A549 (cell line): Measurements from ENCODE around the gene ATG101. TPM values are rescaled to one million over a fixed set of nuclear protein-coding genes. Genes with fewer than 3 reads are reported as not detected.

Experiments
- ATAC-seq, 2 experiments: fragments of 200-7000 bp in 1 of 2; fragments of >200 bp in 1 of 2; cut with Nextera tagmentation in 1 of 2; cut with Tn5 transposase in 1 of 2; 3 replicates each; pipeline versions ENCODE4 v1.8.0 to v1.9.1; 2018 to 2020; ENCODE audit warnings: mild to moderate bottlenecking in 1 of 2, moderate library complexity in 1 of 2
- CTCF ChIA-PET: fragments of 300-600 bp; sonication (Branson Sonifier 250); formaldehyde crosslinking; extraction: SDS; loops from one replicate; lab custom pipeline; 2021; ENCODE audit warnings: antibody characterized with exemption, inconsistent platforms; lab: Yijun Ruan, JAX
- POLR2A ChIA-PET: fragments of 350-600 bp; formaldehyde crosslinking; extraction: SDS; loops from one replicate; lab custom pipeline; 2021; ENCODE audit warnings: antibody characterized with exemption, inconsistent platforms; lab: Yijun Ruan, JAX
- DNase-seq, 2 experiments: peaks; one replicate each; pipeline versions ENCODE4 v3.0.0 to v3.0.0-alpha.2; 2011 to 2016; ENCODE audit warnings: low read depth in 1 of 2, low spot score in 1 of 2
- FAIRE-seq: peaks from 2 replicates; lab custom pipeline; 2011; peaks lifted over from hg19 to GRCh38; lab: Jason Lieb, UNC
- H3K27ac ChIP-seq, 2 experiments: fragments of >200 bp; sonication (Bioruptor Twin); formaldehyde crosslinking; 3 replicates each; pipeline ENCODE4 v1.5.1; 2016 to 2017
- H3K4me1 ChIP-seq: fragments of >200 bp; sonication (Bioruptor Twin); formaldehyde crosslinking; 3 replicates; pipeline ENCODE4 v1.6.1; 2016
- H3K4me2 ChIP-seq: fragments of >200 bp; sonication (Bioruptor Twin); formaldehyde crosslinking; 3 replicates; pipeline ENCODE4 v1.6.1; 2016
- H3K4me3 ChIP-seq: fragments of >200 bp; sonication (Bioruptor Twin); formaldehyde crosslinking; 3 replicates; pipeline ENCODE4 v1.5.1; 2016
- H3K9me3 ChIP-seq: fragments of >200 bp; sonication (Bioruptor Twin); formaldehyde crosslinking; 3 replicates; pipeline ENCODE4 v1.6.1; 2016
- CBX2 ChIP-seq: fragments of 200-600 bp; sonication (generic); IDR thresholded peaks from 2 replicates; pipeline ENCODE4 v1.6.1; 2016; ENCODE audit warnings: low read depth, mild to moderate bottlenecking, borderline replicate concordance
- EHF ChIP-seq: fragments of 250-450 bp; sonication (Bioruptor Pico); IDR thresholded peaks from 2 replicates; pipeline ENCODE4 v1.5.0; 2020; ENCODE audit warnings: mild to moderate bottlenecking
- HOXB5 ChIP-seq: fragments of 250-450 bp; sonication (Bioruptor Pico); IDR thresholded peaks from 2 replicates; pipeline ENCODE4 v1.5.0; 2020; ENCODE audit warnings: mild to moderate bottlenecking, moderate library complexity
- MAFK ChIP-seq: fragments of 450-650 bp; IDR thresholded peaks from 2 replicates; pipeline ENCODE4 v1.6.1; 2014; ENCODE audit not compliant: partially characterized antibody
- MAZ ChIP-seq: fragments of 150-350 bp; IDR thresholded peaks from 2 replicates; pipeline ENCODE4 v1.6.1; 2014; ENCODE audit warnings: antibody characterized with exemption, low read depth, low read length, borderline replicate concordance
- RAD21 ChIP-seq, 2 experiments: fragments of >200 bp in 1 of 2; sonication (Bioruptor Twin) in 1 of 2; formaldehyde crosslinking in 1 of 2; IDR thresholded peaks in 1 of 2; conservative IDR thresholded peaks in 1 of 2; 2 replicates in 1 of 2; 3 replicates in 1 of 2; pipeline ENCODE4 v1.6.1; 2012 to 2018; ENCODE audit warnings: inconsistent platforms in 1 of 2
- RCOR1 ChIP-seq: fragments of 150-350 bp; IDR thresholded peaks from 2 replicates; pipeline ENCODE4 v1.6.1; 2014; ENCODE audit warnings: antibody characterized with exemption, low read length, low read depth
- SMC3 ChIP-seq: fragments of >200 bp; sonication (Bioruptor Twin); formaldehyde crosslinking; IDR thresholded peaks from 3 replicates; pipeline ENCODE4 v1.6.1; 2018; ENCODE audit warnings: inconsistent platforms
- WGBS: methylation state at CpG from one replicate; pipeline ENCODE4 v1.1.6; 2017; ENCODE audit errors: missing lambda C conversion rate; 5-methylcytosine and 5-hydroxymethylcytosine counted together
- polyA plus RNA-seq, 4 experiments: library from polyadenylated mRNA; depleted of rRNA in 3 of 4; stranded (reverse); fragments of >200 nt; fragmentation: RNase III in 1 of 4; extraction: RNeasy Plus Mini Kit Qiagen cat#74134 plus additional on column Dnase treatment in 1 of 4; gene quantifications; 2 replicates in 3 of 4; 3 replicates in 1 of 4; pipeline ENCODE4 v1.2.3, GENCODE V29; 2011 to 2017
- TF ChIP-seq, protein P1 (sequence below): fragments of >200 bp; sonication (Bioruptor Twin); formaldehyde crosslinking; IDR thresholded peaks from 3 replicates; pipeline ENCODE4 v1.5.1; 2016
- TF ChIP-seq, protein P2 (sequence below): IDR thresholded peaks from 2 replicates; pipeline ENCODE4 v1.6.1; 2012
- TF ChIP-seq, protein P3 (sequence below): fragments of 200-600 bp; sonication (generic); IDR thresholded peaks from 2 replicates; pipeline ENCODE4 v1.6.1; 2016; ENCODE audit warnings: antibody characterized with exemption, mild to moderate bottlenecking, moderate library complexity
- TF ChIP-seq, protein P4 (sequence below): IDR thresholded peaks from 2 replicates; pipeline ENCODE4 v1.6.1; 2012; ENCODE audit warnings: low read depth, borderline replicate concordance

Gene ATG101
- polyA plus RNA-seq, 2 of the 4 experiments (the other 2 are of a cell fraction): 87.9 to 141 TPM

DNA sequence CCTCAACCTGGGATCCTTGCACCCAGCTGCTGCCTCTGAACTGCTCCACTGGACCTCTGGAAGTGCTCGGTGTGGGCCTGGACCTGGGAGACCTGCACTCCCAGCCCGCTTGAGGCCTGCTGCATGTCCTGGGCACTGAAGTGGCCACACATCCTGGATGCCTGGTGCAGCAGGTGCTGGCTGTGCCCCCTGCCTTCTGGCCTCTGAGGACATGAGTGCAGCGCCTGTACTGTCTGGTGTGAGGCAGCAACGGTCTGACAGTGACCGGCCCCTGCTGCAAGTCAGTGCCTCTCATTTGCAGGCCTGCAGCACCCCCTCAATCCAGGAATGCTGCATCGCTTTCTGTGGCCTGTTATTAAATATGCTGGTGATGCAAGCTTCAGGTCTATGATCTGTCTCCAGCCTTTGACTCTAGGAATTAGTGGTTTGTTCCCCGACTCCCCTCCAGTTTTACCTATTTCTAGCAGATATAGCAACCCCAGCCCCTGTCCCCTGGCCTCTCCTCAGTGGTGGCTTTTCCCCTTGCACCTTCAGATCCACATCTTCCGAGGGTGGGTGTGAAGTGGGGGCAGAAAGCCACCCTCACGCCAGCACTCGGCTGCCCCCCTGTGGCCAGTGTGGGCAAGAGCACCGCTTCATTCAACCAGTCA lies 13.3 kb downstream of the ATG101 start:
- Histone ChIP-seq H3K9me3 (no peaks in the 10 kb centered on the region), H3K27ac (0 out of 6 replicates have a peak overlapping the region, but pooled peaks of 1 of the 2 experiments have one; percentile 1), H3K4me1 (peaks cover 2% of the 10 kb centered on the region; the same call in 1 of the 3 replicates), H3K4me2 (peak overlapping the region; percentile 30; the same call in 1 of the 3 replicates), H3K4me3 (no peak overlapping the region)
- 33% methylated on average over 11 of the region's 11 CpGs for WGBS
- FAIRE-seq (no peak), DNase-seq (peak; percentile 57 to 85), ATAC-seq (peak; percentile 54 to 76)
- ChIA-PET POLR2A (interaction anchor here (0.5 to 1.9 kb wide), 2 partner anchors 14 to 57 kb away, joined by 3 to 5 read pairs; no protein-coding TSS in a partner anchor), CTCF (interaction anchor here (0.6 to 42.5 kb wide), 23 partner anchors 8 to 857 kb away, joined by 3 to 1730 read pairs (median 4); partner anchors contain the start of genes ATG101, KRT8 and SMIM41)
- no peak for TF ChIP-seq RCOR1
- peak; percentile 94 for TF ChIP-seq SMC3
- TF ChIP-seq EHF (CRISPR knock-in tag): no peak
- no peak for TF ChIP-seq MAFK
- TF ChIP-seq CBX2: no peak
- peak; percentile 86 to 91 for TF ChIP-seq RAD21 (conservative IDR thresholded peaks at IDR 0.05 in 1 of 2, IDR thresholded peaks at IDR 0.05 in 1 of 2)
- TF ChIP-seq, protein P1, sequence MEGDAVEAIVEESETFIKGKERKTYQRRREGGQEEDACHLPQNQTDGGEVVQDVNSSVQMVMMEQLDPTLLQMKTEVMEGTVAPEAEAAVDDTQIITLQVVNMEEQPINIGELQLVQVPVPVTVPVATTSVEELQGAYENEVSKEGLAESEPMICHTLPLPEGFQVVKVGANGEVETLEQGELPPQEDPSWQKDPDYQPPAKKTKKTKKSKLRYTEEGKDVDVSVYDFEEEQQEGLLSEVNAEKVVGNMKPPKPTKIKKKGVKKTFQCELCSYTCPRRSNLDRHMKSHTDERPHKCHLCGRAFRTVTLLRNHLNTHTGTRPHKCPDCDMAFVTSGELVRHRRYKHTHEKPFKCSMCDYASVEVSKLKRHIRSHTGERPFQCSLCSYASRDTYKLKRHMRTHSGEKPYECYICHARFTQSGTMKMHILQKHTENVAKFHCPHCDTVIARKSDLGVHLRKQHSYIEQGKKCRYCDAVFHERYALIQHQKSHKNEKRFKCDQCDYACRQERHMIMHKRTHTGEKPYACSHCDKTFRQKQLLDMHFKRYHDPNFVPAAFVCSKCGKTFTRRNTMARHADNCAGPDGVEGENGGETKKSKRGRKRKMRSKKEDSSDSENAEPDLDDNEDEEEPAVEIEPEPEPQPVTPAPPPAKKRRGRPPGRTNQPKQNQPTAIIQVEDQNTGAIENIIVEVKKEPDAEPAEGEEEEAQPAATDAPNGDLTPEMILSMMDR: peak; percentile 95
- 0 out of 2 replicates have a peak, but pooled peaks have one; percentile 73 for TF ChIP-seq MAZ
- no peak for TF ChIP-seq HOXB5

DNA sequence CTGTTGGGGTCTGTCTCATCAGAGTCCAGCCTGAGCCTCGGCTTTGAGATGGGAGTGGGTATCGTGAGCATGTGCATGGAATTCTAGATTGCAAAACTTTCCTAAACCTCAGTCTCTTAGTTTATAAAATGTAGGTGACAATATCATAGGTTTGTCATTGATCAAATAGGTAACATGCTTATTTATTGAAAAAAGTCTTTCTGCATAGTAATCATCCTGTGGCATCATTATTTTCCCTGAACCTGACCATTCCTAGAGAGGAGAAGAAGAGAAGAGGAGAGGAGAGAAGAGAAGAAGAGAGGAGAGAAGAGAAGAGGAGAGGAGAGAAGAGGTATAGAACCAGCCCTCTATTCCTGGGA lies 13.8 kb downstream of the ATG101 start:
- TF ChIP-seq, protein P2, sequence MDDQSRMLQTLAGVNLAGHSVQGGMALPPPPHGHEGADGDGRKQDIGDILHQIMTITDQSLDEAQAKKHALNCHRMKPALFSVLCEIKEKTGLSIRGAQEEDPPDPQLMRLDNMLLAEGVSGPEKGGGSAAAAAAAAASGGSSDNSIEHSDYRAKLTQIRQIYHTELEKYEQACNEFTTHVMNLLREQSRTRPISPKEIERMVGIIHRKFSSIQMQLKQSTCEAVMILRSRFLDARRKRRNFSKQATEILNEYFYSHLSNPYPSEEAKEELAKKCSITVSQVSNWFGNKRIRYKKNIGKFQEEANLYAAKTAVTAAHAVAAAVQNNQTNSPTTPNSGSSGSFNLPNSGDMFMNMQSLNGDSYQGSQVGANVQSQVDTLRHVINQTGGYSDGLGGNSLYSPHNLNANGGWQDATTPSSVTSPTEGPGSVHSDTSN: no peak
- TF ChIP-seq, protein P3, sequence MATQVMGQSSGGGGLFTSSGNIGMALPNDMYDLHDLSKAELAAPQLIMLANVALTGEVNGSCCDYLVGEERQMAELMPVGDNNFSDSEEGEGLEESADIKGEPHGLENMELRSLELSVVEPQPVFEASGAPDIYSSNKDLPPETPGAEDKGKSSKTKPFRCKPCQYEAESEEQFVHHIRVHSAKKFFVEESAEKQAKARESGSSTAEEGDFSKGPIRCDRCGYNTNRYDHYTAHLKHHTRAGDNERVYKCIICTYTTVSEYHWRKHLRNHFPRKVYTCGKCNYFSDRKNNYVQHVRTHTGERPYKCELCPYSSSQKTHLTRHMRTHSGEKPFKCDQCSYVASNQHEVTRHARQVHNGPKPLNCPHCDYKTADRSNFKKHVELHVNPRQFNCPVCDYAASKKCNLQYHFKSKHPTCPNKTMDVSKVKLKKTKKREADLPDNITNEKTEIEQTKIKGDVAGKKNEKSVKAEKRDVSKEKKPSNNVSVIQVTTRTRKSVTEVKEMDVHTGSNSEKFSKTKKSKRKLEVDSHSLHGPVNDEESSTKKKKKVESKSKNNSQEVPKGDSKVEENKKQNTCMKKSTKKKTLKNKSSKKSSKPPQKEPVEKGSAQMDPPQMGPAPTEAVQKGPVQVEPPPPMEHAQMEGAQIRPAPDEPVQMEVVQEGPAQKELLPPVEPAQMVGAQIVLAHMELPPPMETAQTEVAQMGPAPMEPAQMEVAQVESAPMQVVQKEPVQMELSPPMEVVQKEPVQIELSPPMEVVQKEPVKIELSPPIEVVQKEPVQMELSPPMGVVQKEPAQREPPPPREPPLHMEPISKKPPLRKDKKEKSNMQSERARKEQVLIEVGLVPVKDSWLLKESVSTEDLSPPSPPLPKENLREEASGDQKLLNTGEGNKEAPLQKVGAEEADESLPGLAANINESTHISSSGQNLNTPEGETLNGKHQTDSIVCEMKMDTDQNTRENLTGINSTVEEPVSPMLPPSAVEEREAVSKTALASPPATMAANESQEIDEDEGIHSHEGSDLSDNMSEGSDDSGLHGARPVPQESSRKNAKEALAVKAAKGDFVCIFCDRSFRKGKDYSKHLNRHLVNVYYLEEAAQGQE: no peak
- TF ChIP-seq, protein P4, sequence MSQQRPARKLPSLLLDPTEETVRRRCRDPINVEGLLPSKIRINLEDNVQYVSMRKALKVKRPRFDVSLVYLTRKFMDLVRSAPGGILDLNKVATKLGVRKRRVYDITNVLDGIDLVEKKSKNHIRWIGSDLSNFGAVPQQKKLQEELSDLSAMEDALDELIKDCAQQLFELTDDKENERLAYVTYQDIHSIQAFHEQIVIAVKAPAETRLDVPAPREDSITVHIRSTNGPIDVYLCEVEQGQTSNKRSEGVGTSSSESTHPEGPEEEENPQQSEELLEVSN: no peak
- Histone ChIP-seq H3K4me1 (peaks cover 2% of the 10 kb centered on the region; the same call in 1 of the 3 replicates), H3K9me3 (no peaks in the 10 kb centered on the region), H3K4me2 (0 out of 3 replicates have a peak overlapping the region, but pooled peaks have one; percentile 30), H3K4me3 (no peak overlapping the region), H3K27ac (no peak overlapping the region)
- FAIRE-seq (no peak), DNase-seq (no peak), ATAC-seq (no peak)
- ChIA-PET CTCF (interaction anchor here (1.0 to 42.5 kb wide), 16 partner anchors 10 to 609 kb away, joined by 3 to 1730 read pairs (median 6); partner anchors contain the start of genes ATG101 and SMIM41), POLR2A (no interaction called here)
- WGBS: 0% methylated on average over 2 of the region's 2 CpGs
